Fibroblast of the aortic adventitia (primary cell): Measurements from ENCODE around the gene MECR. TPM values are rescaled to one million over a fixed set of nuclear protein-coding genes. Genes with fewer than 3 reads are reported as not detected.
"Not testable (repeated sequence)": the region's sequence is repeated elsewhere in the genome, so short reads cannot be mapped to it uniquely, and the experiment has no call there.

Experiments
- DNase-seq: peaks from one replicate; pipeline ENCODE4 v3.0.0-alpha.2; 2010; ENCODE audit warnings: low read depth
- H3K4me3 ChIP-seq: 2 replicates; pipeline ENCODE4 v1.5.1; 2011; ENCODE audit warnings: low read depth, mild to moderate bottlenecking, control low read depth, low read length, moderate library complexity
- total RNA-seq: library from RNA; depleted of rRNA; stranded (reverse); fragments of >200 nt; gene quantifications from 2 replicates; pipeline ENCODE4 v1.2.3, GENCODE V29; 2012; ENCODE audit warnings: low replicate concordance
- TF ChIP-seq, protein P1 (sequence below): IDR thresholded peaks from 2 replicates; pipeline ENCODE4 v1.5.1; 2011; ENCODE audit warnings: mild to moderate bottlenecking, low read length, control low read depth, inconsistent platforms; ENCODE audit not compliant: insufficient read depth

MECR gene
- total RNA-seq, 1 donor, result 23.1 TPM

DNA sequence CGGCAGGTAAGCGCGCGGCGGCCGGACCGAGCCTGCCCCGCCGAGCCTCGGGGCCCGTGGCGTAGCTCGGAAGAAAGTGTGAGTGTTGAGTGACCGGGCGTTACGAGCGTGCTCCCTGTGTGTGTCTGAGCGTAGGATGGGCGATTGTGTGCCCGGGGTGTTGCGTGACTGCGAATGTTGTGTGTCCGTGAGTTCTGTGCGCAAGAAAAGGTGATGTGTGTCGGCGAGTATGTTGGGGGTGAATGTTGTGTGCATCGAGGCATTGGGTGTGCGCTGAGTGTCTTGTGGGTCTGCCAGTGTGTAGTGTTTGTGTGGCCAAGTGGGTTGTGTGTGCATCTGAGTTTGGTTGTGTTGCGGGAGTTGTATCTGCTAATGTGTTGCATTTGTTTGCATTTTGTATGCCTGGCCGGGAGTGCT is 6.0 kb upstream of the MECR start:
- peak; percentile 15 for DNase-seq
- TF ChIP-seq, protein P1, sequence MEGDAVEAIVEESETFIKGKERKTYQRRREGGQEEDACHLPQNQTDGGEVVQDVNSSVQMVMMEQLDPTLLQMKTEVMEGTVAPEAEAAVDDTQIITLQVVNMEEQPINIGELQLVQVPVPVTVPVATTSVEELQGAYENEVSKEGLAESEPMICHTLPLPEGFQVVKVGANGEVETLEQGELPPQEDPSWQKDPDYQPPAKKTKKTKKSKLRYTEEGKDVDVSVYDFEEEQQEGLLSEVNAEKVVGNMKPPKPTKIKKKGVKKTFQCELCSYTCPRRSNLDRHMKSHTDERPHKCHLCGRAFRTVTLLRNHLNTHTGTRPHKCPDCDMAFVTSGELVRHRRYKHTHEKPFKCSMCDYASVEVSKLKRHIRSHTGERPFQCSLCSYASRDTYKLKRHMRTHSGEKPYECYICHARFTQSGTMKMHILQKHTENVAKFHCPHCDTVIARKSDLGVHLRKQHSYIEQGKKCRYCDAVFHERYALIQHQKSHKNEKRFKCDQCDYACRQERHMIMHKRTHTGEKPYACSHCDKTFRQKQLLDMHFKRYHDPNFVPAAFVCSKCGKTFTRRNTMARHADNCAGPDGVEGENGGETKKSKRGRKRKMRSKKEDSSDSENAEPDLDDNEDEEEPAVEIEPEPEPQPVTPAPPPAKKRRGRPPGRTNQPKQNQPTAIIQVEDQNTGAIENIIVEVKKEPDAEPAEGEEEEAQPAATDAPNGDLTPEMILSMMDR, result no peak
- peak overlapping the region; percentile 75 for H3K4me3 ChIP-seq

DNA sequence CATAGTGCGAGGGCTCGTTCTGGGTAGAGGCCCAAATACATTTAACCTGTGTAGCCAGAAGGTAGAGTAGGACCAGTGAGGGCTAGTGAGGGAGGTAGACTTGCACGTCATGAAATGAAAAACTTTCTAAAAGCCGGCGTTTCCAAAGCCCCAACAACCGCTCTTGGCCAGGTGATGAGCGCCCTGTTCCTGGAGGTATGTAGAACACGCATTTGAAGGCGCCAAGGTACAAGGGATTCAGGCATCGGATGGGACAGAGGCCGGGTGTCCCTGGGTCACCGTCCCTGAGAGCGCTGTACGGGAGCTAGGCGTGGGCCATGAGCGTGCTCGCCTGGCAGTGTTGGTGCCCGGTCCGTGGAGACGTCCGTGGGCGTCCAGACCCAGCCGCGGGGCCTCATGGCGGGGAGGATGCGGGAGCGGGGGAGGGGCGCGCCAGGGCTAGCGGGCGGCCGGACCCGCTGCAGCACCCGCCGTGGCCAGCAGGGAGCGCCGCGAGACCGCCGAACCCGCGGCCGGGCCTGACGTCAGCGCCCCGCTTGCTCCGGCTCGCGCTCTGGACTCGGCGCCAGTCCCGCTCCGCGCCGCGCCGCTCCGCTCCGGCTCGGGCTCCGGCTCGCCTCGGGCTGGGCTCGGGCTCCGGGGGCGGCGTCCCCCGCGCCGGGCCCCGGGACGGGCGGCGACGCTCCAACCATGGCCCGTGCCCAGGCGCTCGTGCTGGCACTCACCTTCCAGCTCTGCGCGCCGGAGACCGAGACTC is 5.4 kb upstream of the MECR start, which contains the start of gene PTPRU:
Gene PTPRU, plus strand, starts transcription at position 568 of the 757 bp plus-strand sequence. Its CDS starts 123 bp downstream, at position 691.
- peak within 1 kb of the TSS; percentile 75 for H3K4me3 ChIP-seq
- DNase-seq, result peak; percentile 49
- TF ChIP-seq, protein P1, result peak; percentile 52

DNA sequence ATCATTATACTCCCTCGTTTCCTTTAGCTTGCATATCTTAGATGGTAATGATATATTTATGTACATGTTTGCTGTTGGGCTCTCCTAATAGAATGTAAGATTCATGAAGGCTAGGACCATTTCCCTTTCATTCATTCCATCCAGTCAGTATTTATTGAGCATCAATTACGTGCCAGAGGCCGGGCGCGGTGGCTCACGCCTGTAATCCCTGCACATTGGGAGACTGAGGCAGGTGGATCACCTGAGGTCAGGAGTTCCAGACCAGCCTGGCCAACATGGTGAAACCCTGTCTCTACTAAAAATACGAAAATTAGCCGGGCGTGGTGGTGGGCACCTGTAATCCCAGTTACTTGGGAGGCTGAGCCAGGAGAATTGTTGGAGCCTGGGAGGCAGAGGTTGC is 4.1 kb upstream of the MECR start:
- not testable (repeated sequence) for H3K4me3 ChIP-seq, DNase-seq

DNA sequence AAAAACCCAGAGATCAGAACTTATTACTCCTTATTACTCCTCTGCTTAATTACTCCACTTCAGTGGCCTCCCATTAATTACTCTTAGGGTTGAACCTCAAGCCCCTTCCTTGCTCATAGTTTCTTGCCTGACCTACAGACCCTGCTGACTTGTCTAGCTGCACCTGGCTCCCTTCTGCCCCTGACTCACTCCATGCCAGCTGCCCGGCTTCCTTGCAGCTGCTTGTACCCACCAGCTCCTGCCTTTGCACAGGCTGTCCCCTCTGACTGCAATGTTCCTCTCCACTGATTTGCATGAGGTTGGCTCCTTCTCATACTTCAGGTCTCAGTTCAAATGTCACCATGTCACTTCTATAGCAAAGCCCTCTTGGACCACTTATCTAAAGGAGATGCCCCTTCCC is 3.7 kb upstream of the MECR start:
- DNase-seq, result no peak
- TF ChIP-seq, protein P1, result no peak

DNA sequence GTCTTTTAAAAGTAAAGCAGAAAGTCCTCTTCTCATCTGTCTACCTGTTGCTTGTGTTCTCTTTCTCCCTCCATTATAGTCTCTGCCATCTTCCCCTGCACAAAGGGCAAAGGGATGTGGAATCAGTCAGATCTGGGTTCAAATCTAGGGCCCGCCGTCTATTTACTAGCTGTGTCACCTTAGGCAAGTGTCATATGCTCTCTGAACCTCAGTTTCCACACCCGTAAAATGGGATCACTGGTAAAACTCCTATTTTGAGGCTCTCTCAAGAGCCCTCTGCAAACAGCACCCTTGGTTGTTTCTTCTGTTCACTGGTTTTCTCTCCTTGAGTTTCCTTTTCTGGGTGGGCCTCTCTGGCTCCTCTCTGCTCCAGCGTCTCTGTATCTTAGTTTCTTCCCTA is 3.0 kb upstream of the MECR start:
- H3K4me3 ChIP-seq, result no peak overlapping the region
- TF ChIP-seq, protein P1, result no peak
- no peak for DNase-seq

More for the DNA sequence above, 3.7 kb upstream of the MECR start:
- no peak overlapping the region for H3K4me3 ChIP-seq

DNA sequence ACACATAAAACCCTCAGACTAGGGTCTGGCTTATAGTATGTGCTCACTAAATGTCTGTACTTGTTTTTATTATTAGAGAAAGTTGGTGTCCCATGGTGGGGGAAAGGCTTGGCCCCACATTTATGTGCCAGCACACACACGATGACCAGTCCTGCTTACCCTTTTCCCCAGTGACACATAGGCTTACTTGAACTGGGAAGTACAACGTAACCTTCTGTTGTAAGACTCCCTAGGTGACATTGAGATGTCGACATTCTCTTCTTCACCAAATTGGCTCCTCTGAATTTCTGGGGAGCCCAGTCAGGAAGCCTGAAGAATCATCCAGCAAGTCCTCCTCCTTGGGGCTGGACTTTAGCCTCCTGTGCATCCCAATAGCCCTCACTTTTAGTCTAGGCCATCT is 1.7 kb upstream of the MECR start:
- no peak for DNase-seq
- TF ChIP-seq, protein P1, result no peak
- no peak overlapping the region for H3K4me3 ChIP-seq

DNA sequence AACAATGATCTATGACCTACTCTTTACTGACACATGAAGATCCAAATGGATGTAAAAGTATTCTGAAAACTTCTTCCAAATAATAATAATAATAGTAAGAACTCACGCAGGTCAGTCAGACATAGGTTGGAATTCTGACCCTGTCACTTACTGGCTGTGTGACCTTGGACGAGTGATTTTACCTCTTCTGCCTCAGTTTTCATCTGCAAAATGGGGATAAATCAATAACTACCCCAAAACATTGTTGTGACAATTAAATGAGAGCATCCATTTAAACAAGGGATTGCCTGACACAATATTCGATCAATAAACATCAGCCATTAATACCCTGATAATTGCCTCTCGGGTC is 556 bp downstream of the MECR start:
- H3K4me3 ChIP-seq, result peak overlapping the region; percentile 96
- no peak for DNase-seq
- TF ChIP-seq, protein P1, result no peak
